Measurements from ENCODE around the gene STMN3.

STMN3 gene

DNA sequence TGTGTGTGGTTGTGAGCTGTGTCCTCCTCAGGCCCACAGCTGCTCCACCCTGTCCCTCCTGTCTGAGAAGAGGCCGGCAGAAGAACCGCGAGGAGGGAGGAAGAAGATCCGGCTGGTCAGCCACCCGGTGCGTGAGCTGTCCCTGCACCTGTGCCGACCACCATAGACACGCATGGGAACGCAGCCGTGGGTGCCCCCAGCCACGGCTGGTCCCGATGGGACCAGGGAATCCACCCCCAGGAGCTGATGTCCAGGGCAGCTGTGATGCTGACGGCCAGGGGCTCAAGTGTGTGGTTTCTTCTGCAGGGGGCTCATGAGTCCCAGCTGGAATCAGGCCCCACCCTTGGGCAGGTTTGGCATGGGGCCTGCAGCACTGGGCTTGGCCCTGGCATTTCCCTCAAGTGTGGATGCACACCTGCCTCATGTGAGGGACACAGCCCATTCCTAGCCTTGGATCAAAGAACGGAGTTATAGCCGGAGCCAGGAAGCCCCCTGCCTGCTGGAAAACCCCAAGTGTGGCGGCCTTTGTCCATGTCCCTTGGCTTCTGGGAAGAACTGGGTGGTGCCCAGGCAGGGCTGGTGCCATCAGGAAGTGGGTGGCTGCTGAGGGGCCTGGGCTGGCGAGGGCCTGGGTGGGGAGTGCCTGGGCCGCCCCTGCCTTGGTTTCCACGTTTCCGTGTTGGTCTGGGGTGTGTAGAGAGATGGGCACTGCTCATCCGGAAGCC, 38.6 kb upstream of the STMN3 start:
- H3K27ac ChIP-seq, result no peak overlapping the region
- no peak overlapping the region for H3K4me2 ChIP-seq
- no peaks in the 10 kb centered on the region for H4K20me1 ChIP-seq (ENCODE audit: insufficient read depth)
- H3K4me3 ChIP-seq (IDR thresholded peaks at IDR 0.05; ENCODE audit: insufficient read depth, low read depth, low read length), result no peak overlapping the region
- H3K9ac ChIP-seq, result no peak overlapping the region
- H3K27me3 ChIP-seq (ENCODE audit: insufficient read depth, low read depth), result no peaks in the 10 kb centered on the region; the same call in 1 of the 2 replicates
- H3K4me1 ChIP-seq (ENCODE audit: low read depth, poor library complexity, severe bottlenecking), result no peaks in the 10 kb centered on the region
- H3K36me3 ChIP-seq (ENCODE audit: insufficient read depth), result no peaks in the 10 kb centered on the region
- TF ChIP-seq, protein P1, sequence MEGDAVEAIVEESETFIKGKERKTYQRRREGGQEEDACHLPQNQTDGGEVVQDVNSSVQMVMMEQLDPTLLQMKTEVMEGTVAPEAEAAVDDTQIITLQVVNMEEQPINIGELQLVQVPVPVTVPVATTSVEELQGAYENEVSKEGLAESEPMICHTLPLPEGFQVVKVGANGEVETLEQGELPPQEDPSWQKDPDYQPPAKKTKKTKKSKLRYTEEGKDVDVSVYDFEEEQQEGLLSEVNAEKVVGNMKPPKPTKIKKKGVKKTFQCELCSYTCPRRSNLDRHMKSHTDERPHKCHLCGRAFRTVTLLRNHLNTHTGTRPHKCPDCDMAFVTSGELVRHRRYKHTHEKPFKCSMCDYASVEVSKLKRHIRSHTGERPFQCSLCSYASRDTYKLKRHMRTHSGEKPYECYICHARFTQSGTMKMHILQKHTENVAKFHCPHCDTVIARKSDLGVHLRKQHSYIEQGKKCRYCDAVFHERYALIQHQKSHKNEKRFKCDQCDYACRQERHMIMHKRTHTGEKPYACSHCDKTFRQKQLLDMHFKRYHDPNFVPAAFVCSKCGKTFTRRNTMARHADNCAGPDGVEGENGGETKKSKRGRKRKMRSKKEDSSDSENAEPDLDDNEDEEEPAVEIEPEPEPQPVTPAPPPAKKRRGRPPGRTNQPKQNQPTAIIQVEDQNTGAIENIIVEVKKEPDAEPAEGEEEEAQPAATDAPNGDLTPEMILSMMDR (conservative IDR thresholded peaks at IDR 0.05; ENCODE audit: low read depth, low read length), result no peak
- no peak overlapping the region for H2AFZ ChIP-seq (ENCODE audit: low read depth)
- H3K79me2 ChIP-seq (ENCODE audit: insufficient read depth, low read depth), result no peaks in the 10 kb centered on the region

DNA sequence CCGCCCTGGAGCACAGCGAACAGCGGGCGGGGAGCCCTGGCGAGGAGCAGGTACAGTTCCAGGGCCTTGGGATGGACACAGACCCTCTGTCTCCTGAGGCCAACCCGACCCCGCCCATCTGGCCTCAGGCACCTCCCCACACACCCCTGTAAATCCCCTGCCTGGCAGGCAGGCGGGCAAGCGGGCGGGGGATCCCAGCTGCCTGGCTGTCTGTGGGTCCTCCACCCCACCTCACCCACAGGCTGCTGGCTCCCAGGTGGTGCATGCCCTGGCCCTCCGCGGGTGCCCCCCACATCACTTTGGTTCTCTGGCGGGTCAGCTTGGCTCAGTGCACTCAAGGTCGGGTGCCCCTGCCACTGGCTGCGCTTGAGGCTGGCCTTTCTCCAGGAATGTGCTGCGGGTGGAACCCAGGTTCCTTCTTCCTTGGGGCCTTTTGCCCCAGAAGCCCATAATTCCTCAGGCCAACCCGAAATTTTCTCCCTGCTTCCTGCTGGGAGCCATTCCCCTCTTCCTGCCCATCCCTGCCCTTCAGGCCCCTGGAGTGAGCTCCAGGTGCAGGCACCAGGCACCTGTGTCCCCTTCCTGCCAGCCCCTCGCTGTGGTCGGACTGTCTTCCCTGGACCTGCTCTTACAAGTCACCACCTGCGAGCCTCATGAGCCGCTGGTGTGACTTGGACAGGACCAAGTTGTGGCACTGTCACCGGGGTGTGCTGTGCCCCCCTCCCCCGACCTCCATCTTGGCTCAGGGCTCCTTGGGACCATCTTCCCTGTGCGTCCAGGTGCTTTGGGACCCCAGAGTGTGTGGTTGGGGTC, 37.9 kb upstream of the STMN3 start:
- no peaks in the 10 kb centered on the region for H3K36me3 ChIP-seq (ENCODE audit: insufficient read depth)
- TF ChIP-seq, protein P1 (conservative IDR thresholded peaks at IDR 0.05; ENCODE audit: low read depth, low read length), result no peak
- H4K20me1 ChIP-seq (ENCODE audit: insufficient read depth), result no peaks in the 10 kb centered on the region
- no peak overlapping the region for H3K4me3 ChIP-seq (IDR thresholded peaks at IDR 0.05; ENCODE audit: insufficient read depth, low read depth, low read length)
- H3K27ac ChIP-seq, result no peak overlapping the region
- no peak overlapping the region for H3K4me2 ChIP-seq
- no peaks in the 10 kb centered on the region for H3K4me1 ChIP-seq (ENCODE audit: low read depth, poor library complexity, severe bottlenecking)
- no peak overlapping the region for H2AFZ ChIP-seq (ENCODE audit: low read depth)
- no peaks in the 10 kb centered on the region for H3K79me2 ChIP-seq (ENCODE audit: insufficient read depth, low read depth)
- H3K27me3 ChIP-seq (ENCODE audit: insufficient read depth, low read depth), result no peaks in the 10 kb centered on the region; the same call in 1 of the 2 replicates
- H3K9ac ChIP-seq, result no peak overlapping the region

DNA sequence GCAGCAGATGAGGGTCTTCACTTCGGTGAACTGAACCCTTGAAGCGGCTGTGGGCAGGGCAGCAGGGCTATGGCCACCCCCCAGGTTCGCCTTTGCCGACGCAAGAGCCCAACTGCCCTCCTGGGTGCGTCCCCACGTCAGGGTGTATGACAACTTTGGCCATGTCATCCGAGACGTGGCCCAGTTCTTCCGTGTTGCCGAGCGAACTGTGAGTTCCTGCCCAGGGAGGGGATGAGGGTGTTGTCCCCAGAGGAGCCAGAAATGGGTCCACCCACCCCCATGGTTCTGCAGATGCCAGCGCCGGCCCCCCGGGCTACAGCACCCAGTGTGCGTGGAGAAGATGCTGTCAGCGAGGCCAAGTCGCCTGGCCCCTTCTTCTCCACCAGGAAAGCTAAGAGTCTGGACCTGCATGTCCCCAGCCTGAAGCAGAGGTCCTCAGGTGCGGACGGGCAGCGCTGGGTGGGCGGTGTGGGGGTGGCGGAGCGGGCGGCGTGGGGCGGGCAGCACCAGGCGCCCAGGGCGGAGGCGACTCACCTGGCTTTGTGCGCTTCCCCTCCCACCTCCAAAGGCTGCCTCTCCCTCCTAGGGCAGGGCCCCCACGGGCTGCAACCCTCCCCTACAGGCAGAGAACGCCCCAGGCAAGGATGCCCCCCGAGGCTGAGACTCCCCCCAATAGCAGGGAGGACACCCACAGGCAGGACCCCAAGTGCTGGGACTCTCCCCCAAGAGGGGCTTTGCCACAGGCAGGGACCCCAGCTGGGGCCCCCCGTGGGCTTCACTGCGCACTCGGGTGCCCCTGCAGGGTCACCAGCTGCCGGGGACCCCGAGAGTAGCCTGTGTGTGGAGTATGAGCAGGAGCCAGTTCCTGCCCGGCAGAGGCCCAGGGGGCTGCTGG, 37.0 kb upstream of the STMN3 start:
- H2AFZ ChIP-seq (ENCODE audit: low read depth), result no peak overlapping the region
- H4K20me1 ChIP-seq (ENCODE audit: insufficient read depth), result no peaks in the 10 kb centered on the region
- H3K4me3 ChIP-seq (IDR thresholded peaks at IDR 0.05; ENCODE audit: insufficient read depth, low read depth, low read length), result no peak overlapping the region
- no peak overlapping the region for H3K27ac ChIP-seq
- TF ChIP-seq, protein P1 (conservative IDR thresholded peaks at IDR 0.05; ENCODE audit: low read depth, low read length), result no peak
- no peaks in the 10 kb centered on the region for H3K79me2 ChIP-seq (ENCODE audit: insufficient read depth, low read depth)
- H3K27me3 ChIP-seq (ENCODE audit: insufficient read depth, low read depth), result no peaks in the 10 kb centered on the region; the same call in 1 of the 2 replicates
- no peak overlapping the region for H3K4me2 ChIP-seq
- H3K4me1 ChIP-seq (ENCODE audit: low read depth, poor library complexity, severe bottlenecking), result no peaks in the 10 kb centered on the region
- H3K9ac ChIP-seq, result no peak overlapping the region
- no peaks in the 10 kb centered on the region for H3K36me3 ChIP-seq (ENCODE audit: insufficient read depth)
